H1 (cell line): ENCODE results near the gene PSTK. TPM values are rescaled to one million over a fixed set of nuclear protein-coding genes. Genes with fewer than 3 reads are reported as not detected.

ENCODE experiments used
- CHD1 ChIP-seq: IDR thresholded peaks from 2 replicates; pipeline ENCODE4 v1.6.1; 2012; ENCODE audit warnings: low read depth, low read length, improper control_type of control experiment
- KDM5A ChIP-seq: fragments of 200-600 bp; IDR thresholded peaks from 2 replicates; pipeline ENCODE4 v1.7.1; 2012; ENCODE audit warnings: mild to moderate bottlenecking, low read length, inconsistent platforms, mixed read lengths
- RXRA ChIP-seq: IDR thresholded peaks from 2 replicates; pipeline ENCODE4 v1.6.1; 2011; ENCODE audit warnings: low read depth, mild to moderate bottlenecking, low read length, moderate library complexity; ENCODE audit not compliant: insufficient read depth
- polyA plus RNA-seq, 7 experiments: library from polyadenylated mRNA; depleted of rRNA in 3 of 7; stranded (reverse) in 5 of 7; unstranded in 2 of 7; fragments of >200 nt in 5 of 7; fragments of 200-250 nt in 2 of 7; gene quantifications; 1 replicate in 5 of 7; 2 replicates in 1 of 7; 4 replicates in 1 of 7; pipeline versions ENCODE4 v1.2.1 to v1.2.3, GENCODE V29; 2011 to 2013; ENCODE audit warnings: missing spikeins in 2 of 7, mixed read lengths in 2 of 7
- total RNA-seq: library from RNA; stranded (reverse); fragmentation: NEBNext Ultra II Directional; extraction: Animal tissue kit (Norgen Biotek cat#: 25700); gene quantifications from 2 replicates; pipeline ENCODE4 v1.2.1, GENCODE V29; 2021
- TF ChIP-seq, protein P1 (sequence below): fragments of 300-600 bp; sonication (generic); IDR thresholded peaks from 2 replicates; pipeline ENCODE4 v1.7.1; 2012; ENCODE audit warnings: low read length, moderate library complexity, mild to moderate bottlenecking, inconsistent platforms; ENCODE audit not compliant: insufficient replicate concordance

The PSTK gene
- total and polyA plus RNA-seq, 2 of the 8 experiments (the other 6 are each of a cell fraction or from before 2014, with no cell fraction given) = 4.4 to 6.6 TPM

- TF ChIP-seq, protein P1, sequence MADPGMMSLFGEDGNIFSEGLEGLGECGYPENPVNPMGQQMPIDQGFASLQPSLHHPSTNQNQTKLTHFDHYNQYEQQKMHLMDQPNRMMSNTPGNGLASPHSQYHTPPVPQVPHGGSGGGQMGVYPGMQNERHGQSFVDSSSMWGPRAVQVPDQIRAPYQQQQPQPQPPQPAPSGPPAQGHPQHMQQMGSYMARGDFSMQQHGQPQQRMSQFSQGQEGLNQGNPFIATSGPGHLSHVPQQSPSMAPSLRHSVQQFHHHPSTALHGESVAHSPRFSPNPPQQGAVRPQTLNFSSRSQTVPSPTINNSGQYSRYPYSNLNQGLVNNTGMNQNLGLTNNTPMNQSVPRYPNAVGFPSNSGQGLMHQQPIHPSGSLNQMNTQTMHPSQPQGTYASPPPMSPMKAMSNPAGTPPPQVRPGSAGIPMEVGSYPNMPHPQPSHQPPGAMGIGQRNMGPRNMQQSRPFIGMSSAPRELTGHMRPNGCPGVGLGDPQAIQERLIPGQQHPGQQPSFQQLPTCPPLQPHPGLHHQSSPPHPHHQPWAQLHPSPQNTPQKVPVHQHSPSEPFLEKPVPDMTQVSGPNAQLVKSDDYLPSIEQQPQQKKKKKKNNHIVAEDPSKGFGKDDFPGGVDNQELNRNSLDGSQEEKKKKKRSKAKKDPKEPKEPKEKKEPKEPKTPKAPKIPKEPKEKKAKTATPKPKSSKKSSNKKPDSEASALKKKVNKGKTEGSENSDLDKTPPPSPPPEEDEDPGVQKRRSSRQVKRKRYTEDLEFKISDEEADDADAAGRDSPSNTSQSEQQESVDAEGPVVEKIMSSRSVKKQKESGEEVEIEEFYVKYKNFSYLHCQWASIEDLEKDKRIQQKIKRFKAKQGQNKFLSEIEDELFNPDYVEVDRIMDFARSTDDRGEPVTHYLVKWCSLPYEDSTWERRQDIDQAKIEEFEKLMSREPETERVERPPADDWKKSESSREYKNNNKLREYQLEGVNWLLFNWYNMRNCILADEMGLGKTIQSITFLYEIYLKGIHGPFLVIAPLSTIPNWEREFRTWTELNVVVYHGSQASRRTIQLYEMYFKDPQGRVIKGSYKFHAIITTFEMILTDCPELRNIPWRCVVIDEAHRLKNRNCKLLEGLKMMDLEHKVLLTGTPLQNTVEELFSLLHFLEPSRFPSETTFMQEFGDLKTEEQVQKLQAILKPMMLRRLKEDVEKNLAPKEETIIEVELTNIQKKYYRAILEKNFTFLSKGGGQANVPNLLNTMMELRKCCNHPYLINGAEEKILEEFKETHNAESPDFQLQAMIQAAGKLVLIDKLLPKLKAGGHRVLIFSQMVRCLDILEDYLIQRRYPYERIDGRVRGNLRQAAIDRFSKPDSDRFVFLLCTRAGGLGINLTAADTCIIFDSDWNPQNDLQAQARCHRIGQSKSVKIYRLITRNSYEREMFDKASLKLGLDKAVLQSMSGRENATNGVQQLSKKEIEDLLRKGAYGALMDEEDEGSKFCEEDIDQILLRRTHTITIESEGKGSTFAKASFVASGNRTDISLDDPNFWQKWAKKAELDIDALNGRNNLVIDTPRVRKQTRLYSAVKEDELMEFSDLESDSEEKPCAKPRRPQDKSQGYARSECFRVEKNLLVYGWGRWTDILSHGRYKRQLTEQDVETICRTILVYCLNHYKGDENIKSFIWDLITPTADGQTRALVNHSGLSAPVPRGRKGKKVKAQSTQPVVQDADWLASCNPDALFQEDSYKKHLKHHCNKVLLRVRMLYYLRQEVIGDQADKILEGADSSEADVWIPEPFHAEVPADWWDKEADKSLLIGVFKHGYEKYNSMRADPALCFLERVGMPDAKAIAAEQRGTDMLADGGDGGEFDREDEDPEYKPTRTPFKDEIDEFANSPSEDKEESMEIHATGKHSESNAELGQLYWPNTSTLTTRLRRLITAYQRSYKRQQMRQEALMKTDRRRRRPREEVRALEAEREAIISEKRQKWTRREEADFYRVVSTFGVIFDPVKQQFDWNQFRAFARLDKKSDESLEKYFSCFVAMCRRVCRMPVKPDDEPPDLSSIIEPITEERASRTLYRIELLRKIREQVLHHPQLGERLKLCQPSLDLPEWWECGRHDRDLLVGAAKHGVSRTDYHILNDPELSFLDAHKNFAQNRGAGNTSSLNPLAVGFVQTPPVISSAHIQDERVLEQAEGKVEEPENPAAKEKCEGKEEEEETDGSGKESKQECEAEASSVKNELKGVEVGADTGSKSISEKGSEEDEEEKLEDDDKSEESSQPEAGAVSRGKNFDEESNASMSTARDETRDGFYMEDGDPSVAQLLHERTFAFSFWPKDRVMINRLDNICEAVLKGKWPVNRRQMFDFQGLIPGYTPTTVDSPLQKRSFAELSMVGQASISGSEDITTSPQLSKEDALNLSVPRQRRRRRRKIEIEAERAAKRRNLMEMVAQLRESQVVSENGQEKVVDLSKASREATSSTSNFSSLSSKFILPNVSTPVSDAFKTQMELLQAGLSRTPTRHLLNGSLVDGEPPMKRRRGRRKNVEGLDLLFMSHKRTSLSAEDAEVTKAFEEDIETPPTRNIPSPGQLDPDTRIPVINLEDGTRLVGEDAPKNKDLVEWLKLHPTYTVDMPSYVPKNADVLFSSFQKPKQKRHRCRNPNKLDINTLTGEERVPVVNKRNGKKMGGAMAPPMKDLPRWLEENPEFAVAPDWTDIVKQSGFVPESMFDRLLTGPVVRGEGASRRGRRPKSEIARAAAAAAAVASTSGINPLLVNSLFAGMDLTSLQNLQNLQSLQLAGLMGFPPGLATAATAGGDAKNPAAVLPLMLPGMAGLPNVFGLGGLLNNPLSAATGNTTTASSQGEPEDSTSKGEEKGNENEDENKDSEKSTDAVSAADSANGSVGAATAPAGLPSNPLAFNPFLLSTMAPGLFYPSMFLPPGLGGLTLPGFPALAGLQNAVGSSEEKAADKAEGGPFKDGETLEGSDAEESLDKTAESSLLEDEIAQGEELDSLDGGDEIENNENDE = no peak
- TF ChIP-seq KDM5A (no peak), CHD1 (no peak), RXRA (no peak)
- TF ChIP-seq, all 59 proteins: peak for 0
Observed at GRCh38 chr10:122999347-122999746, 19.1 kb downstream of the PSTK start (continued).
